ENCODE measurements around the gene TMEM120B.
"Not testable (repeated sequence)": the region's sequence is repeated elsewhere in the genome, so short reads cannot be mapped to it uniquely, and the experiment has no call there.

Gene TMEM120B

GRCh38 chr12:121776190-121777098 is 63.9 kb downstream of the TMEM120B start:
- DNase-seq = peak; percentile 24 to 70

- no peak for DNase-seq
These were observed 66.2 kb downstream of the TMEM120B start for GRCh38 chr12:121778567-121779421.

DNA sequence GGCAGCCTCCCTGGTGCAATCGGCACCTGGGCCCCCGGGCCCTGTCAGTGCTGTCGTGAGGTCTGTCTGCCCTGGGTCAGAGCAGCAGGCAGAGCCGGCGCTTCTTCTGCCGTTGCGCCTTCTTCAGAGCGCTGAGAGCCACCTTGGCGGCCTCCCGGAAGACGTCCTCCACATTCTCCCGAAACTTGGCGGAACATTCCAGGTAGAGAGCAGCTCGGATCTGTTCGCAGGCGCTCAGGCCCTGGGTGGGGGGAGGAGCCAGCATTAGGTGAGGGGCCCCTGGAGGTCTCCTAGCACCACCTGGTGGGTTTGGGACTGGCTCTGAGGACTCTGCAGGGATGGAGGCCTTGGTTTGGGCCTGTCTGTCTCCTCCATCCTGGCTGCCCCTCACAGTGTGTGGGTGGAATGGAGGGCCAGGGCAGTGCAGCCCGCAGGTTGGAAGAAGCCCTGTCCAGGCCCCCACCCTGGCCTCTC is 66.9 kb downstream of the TMEM120B start:
- no peak for DNase-seq

DNA sequence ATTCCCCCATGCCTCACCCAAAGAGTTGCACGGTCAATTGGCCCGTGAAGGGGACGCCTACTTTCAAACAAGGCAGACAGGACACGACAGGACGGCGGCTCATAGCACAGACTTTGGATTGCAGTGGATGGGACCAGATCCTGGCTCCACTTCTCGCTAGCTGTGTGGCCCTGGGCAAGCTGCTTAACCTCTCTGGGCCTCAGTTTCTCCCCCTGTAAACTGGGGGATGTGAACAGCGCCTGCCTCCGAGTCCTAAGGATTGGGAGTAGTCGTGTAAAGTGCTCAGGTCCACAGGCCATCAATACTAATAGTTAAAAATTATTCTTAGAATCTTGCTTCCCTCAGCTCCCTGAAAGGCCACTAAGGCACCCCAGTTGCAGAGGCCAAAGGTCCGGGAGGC is 67.9 kb downstream of the TMEM120B start:
- no peak for DNase-seq

- DNase-seq = no peak
These were observed 69.0 kb downstream of the TMEM120B start for GRCh38 chr12:121781484-121781997.

DNA sequence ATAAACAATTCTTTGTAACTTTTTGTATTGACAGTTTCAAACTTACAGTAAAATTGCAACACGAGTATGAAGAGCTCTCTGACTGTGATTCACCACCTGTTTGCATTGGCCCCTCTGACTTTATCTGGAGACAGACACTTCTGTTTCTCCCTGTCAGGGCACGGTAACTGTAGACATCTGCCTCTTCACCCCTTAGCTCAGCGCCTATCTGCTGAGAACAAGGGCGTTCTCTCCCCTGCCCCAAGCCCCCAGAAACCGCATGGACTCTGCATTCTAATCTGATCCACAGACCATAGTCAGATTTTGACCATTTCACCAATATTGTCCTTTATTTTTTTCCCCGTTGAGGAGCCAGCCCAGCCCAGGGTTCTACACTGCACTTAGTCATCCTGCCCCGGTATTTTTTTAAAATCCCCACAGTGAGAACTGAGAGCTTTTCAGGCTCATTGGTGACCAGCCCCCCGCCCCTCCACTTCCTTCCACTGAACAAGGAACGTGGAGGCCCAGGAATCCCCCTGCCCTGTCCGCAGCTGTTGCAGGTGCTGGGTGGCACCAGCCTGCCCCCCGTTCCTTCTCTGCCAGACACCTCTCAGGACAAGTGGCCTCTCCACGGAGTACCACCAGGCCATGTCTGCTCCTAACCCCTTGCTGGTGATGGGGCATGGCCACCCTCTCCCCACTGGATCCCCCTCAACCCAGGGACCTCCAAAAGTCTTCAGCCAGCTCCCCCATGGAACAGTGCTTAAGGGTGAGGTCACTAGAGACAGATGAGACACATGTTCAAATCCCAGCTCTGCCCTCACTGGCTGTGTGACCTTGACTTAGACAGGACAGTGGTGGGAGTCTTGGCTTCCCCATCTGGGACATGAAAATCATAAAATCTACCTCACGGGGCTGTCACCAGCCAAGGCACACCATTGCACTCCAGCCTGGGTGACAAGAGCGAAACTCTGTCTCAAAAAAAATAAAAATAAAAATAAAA is 69.7 kb downstream of the TMEM120B start:
- no peak for DNase-seq

GRCh38 chr12:121783766-121784165 is 71.2 kb downstream of the TMEM120B start:
- DNase-seq = no peak

DNA sequence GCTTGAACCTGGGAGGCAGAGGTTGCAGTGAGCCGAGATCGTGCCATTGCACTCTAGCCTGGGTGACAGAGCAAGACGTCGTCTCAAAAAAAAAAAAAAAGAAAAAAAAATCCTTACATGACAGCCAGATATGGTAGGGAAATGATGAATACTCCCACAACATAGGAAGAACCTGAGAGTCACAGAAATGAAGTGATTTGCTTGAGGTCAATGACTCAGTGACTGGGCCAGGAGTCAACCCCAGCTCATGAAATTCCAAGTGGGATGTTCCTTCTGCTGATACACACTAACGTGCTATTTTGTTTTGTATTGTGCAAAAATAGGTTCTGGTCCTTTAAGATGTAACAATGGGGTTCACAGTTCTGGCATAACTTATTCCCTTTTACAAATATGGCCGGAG is 71.9 kb downstream of the TMEM120B start:
- DNase-seq = no peak

DNA sequence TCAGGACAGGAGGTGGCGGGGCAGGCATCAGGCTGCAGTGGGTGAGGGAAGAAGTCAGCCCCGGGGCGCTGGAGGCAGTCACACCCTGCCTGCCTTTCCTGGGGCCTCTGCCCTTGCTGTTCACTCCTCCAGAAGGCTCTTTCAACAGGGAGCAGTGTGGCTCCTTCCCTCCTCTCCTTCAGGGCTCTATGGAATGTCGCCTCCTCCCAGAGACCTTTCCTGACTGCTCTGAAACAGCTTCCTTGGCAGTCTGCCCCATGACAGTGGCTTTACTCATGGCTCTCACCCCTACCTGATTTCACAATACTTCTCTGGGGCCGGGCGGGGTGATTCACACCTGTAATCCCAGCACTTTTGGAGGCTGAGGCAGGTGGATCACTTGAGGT is 73.9 kb downstream of the TMEM120B start:
- DNase-seq = no peak

DNA sequence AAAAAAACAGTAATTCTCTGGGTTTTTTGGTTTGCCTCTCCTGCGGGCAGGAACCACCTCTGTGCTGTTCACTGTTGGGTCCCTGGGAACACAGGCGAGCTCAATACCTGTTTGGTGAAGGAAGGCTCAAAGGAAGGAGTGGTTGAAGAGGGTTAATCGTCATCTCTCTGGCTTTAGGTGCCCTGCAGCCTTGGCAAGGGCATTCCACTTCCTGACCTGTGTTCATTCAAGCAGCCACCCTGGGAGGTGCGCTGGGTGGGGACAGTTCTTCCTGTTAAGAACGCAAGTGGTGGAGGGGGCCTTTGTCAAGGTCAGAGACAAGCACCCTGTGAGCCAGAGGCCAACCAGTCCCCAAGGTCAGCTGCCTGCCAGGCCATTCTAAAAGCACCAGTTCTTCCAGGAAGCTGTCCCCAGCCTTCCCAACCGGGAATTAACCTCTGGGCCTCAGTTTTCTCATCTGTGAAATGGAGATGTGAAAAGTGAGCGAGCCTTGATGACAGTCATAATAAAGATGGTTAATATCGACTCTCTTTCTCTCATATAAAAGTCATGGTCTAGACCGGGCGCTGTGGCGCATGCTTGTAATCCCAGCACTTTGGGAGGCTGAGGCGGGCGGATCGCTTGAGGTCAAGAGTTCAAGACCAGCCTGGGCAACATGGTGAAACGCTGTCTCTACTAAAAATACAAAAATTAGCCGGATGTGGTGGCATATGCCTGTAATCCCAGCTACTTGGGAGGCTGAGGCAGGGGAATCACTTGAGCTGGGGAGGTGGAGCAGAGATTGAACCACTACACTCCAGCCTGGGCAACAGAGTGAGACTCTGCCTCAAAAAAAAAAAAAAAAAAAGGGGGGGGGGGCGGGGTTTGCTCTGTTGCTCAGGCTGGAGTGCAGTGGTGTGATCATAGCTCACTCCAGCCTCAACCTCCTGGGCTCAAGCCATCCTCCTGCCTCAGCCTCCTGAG is 74.8 kb downstream of the TMEM120B start:
- no peak for DNase-seq

DNA sequence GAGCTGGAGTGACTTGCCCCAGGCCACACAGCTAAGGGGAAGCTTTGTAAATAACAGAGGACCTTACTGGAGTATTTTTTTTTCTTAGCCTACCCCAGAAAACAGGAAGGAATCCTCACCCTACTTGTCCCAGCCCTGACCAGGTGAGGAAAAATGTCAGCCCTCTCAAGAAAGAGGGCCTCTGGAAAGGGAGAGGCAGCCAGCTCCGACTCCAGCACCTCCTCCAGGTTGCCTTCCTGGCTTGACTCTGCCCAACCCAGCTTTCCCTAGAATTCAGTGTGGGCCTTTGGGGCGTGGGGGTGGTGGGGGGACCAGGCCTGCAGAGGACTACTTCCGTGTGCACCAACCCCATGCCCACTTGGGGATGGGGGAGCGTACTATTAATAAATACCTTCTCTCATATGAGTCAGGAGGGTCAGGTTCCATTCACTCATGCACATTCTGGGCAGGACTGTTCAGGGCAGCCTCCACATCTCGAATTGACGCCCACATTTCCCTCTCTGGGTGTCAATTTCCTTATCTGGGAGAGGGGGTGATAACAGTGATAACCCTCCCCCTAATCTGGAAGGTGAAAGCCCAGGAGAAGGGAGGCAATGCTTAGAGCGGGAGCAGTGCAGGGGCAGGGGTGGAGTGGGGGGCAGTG is 75.7 kb downstream of the TMEM120B start:
- no peak for DNase-seq

GRCh38 chr12:121789233-121789781 is 76.8 kb downstream of the TMEM120B start:
- no peak for DNase-seq

- DNase-seq = no peak
These were observed 77.5 kb downstream of the TMEM120B start for GRCh38 chr12:121789800-121790728.

GRCh38 chr12:121790785-121791184 is 78.2 kb downstream of the TMEM120B start:
- not testable (repeated sequence) for DNase-seq

DNA sequence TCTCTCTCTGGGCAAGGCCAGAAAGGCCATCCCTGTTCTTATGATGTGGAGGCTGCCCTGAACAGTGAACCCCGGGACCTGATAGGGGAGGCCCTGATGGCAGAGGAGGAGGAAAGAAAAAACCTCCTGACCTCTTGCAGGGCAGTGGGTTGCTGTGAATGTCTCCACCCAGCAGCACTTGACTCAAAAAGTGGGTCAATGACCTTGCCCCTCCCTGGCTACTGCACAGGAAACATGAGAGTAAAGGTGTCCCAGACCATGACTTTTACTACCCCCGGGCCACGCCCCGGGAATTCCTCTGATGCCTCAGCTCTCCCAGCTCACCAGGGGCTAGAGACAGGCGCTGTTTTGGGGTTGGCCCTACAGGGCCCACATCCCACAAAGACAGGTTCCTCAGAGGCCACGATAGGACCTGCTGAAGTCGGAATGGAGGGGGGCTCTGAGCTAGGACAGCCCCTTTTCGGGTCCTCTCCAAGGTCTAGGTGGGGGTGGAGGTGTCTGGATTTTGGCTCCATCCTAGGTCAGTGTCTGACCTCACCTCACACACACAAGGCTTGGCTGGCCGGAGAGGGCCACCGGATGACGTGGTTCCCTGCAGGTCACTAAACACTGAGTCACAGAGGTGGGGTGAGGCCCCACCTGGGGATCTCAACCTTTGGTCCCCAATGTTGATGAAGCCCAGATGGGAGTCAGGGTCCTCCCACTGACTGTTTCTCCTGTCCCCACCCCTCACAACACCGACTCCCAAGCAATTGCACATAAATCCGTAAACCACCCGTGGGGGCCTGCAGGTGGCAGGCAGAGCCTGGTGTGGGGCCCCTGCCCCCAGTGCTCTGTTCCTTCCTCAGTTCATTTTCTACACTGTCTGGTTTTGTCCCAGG is 79.4 kb downstream of the TMEM120B start:
- DNase-seq = no peak

GRCh38 chr12:121792607-121793439 is 80.3 kb downstream of the TMEM120B start:
- peak in 1 of 2 experiments; percentile 37 for DNase-seq

- peak in 1 of 2 experiments; percentile 69 for DNase-seq
These were observed 80.9 kb downstream of the TMEM120B start, which contains the start of gene RHOF for GRCh38 chr12:121793440-121793837. RHOF (minus strand) TSS chr12:121793688; CDS start chr12:121793633, 55 bp downstream.
